ENCODE data around the gene PTBP1.

Gene PTBP1

GRCh38 chr19:792306-792885, 4.9 kb upstream of the PTBP1 start:
- no peak for TF ChIP-seq ZFX (IDR thresholded peaks at IDR 0.05)
- TF ChIP-seq, protein P1, sequence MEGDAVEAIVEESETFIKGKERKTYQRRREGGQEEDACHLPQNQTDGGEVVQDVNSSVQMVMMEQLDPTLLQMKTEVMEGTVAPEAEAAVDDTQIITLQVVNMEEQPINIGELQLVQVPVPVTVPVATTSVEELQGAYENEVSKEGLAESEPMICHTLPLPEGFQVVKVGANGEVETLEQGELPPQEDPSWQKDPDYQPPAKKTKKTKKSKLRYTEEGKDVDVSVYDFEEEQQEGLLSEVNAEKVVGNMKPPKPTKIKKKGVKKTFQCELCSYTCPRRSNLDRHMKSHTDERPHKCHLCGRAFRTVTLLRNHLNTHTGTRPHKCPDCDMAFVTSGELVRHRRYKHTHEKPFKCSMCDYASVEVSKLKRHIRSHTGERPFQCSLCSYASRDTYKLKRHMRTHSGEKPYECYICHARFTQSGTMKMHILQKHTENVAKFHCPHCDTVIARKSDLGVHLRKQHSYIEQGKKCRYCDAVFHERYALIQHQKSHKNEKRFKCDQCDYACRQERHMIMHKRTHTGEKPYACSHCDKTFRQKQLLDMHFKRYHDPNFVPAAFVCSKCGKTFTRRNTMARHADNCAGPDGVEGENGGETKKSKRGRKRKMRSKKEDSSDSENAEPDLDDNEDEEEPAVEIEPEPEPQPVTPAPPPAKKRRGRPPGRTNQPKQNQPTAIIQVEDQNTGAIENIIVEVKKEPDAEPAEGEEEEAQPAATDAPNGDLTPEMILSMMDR (conservative IDR thresholded peaks at IDR 0.05) = no peak
- no peak overlapping the region for H3K27ac ChIP-seq

GRCh38 chr19:793806-794205, 3.4 kb upstream of the PTBP1 start:
- no peak overlapping the region for H3K27ac ChIP-seq
- TF ChIP-seq ZFX (IDR thresholded peaks at IDR 0.05) = no peak
- TF ChIP-seq, protein P1 (conservative IDR thresholded peaks at IDR 0.05) = no peak

DNA sequence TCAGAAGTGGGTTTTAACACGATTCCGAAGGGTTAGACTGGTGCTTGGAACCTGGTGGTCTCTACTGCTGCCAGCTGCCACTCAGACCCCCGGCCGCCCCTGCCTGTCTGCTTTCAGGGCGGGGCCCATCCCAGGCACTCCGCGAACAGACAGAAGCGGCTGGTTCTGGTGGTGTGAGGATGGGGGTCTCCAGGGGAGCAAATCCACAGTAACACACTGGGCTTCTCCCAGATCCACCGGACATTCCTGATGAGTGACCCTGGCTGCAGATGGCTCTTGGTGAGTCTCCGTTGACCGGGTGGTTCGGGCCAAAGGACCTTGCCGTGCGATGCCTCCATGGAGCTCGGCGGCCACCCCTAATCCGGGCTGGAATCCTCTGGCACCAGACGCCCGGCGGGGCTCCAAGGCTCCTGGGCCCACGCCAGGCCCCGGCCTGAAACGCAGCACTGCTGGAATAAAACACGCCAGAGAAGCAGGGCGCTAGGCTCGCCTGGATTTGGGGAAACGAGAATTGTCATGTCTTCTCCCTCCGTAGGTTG, 2.1 kb upstream of the PTBP1 start:
- H3K27ac ChIP-seq = no peak overlapping the region
- TF ChIP-seq ZFX (IDR thresholded peaks at IDR 0.05) = no peak
- TF ChIP-seq, protein P1 (conservative IDR thresholded peaks at IDR 0.05) = no peak

DNA sequence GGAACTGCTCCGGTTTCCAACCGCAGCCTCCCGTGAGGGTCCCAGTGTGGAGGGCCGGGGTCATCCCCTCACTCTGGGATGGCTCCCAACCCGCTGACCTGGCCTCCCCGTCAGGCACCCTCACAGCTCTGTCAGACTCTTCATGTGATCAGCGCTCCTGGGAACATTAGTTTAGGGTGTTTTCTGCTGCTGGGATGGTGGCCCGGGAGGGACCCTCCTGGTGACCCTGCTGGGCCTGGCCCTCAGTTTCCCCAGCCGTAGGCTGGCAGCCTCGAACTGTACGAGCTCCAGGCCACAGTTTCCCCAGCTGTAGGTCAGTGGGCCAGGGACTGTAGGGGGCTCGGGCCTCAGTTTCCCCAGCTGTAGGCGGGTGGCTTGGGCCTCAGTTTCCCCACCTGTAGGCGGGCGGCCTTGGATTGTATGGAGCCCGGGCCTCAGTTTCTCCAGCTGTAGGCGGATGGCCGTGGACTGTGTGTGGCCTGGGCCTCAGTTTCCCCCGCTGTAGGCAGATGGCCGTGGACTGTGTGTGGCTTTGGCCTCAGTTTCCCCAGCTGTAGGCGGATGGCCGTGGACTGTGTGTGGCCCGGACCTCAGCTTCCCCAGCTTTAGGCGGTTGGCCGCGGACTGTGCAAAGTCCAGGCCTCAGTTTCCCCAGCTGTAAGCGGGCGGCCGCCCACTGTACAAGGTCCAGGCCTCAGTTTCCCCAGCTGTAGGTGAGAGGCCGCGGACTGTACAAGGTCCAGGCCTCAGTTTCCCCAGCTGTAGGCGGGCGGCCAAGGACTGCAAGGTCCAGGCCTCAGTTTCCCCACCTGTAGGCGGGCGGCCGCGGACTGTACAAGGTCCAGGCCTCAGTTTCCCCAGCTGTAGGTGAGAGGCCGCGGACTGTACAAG, 1.3 kb upstream of the PTBP1 start:
- TF ChIP-seq, protein P1 (conservative IDR thresholded peaks at IDR 0.05) = no peak
- no peak for TF ChIP-seq ZFX (IDR thresholded peaks at IDR 0.05)
- peak overlapping the region; percentile 94 for H3K27ac ChIP-seq

DNA sequence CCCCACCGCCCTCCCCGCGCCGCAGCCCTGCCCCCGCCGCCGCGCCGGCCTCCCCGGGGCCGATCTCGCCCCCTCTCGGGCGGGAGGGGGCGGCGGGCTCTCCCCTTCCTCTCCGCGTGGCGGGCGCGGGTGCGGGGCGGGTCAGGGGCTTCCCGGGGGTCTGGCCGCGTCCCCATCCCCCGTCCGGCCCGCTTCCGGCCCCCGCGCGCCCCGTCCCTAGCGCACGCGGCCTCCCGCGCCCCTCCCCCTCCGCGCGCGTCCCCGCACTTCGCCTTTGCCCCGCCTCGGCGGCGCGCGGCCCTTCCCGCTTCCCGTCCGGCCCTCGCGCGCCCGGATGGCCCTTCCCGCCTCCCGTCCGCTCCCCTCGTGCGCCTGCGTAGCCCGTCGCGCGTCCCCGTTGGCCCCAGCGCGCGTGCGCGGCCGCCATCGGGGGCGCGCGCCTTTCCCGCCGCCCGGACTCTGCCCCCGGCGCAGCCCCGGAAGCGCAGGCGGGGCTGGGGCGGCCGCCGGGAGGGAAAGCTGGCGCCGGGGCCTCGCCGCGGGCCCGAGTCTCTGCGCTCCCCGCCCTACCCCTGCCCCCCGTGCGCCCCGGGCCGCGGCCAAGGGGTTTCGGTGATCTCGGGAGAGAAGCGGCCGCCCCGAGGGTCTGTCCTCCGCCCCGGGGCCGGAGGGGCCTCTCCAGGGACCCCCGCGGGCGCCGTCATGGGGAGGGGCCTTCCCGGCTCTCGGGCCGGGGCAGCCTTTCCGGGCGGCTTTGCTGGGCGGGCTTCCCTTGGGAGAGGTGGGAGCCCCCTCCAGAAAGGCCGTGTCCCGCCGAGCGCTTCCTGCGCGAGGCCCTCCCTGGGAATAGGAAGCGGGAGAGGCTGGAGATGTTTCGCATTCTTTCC, 519 bp downstream of the PTBP1 start:
- TF ChIP-seq, protein P1 (conservative IDR thresholded peaks at IDR 0.05) = no peak
- TF ChIP-seq ZFX (IDR thresholded peaks at IDR 0.05) = no peak
- H3K27ac ChIP-seq = peak overlapping the region; percentile 94

GRCh38 chr19:798415-799075, 1.3 kb downstream of the PTBP1 start:
- peak overlapping the region; percentile 94 for H3K27ac ChIP-seq
- TF ChIP-seq, protein P1 (conservative IDR thresholded peaks at IDR 0.05) = no peak
- 0 out of 2 replicates have a peak, but pooled peaks have one; percentile 18 for TF ChIP-seq ZFX (IDR thresholded peaks at IDR 0.05)

Data from C4-2B (cell line).